Esophagus muscularis mucosa (tissue), 4 donors: Measurements from ENCODE around the gene FSHR. TPM values are rescaled to one million over a fixed set of nuclear protein-coding genes. Genes with fewer than 3 reads are reported as not detected.

Source experiments
- DNase-seq: peaks from one replicate; pipeline ENCODE4 v3.0.0-alpha.2; 2017; ENCODE audit errors: extremely low spot score
- H3K27ac ChIP-seq, 4 donors: fragments of 200-600 bp; sonication (generic); replicated peaks in 1 of 4; 1 replicate in 3 of 4; 2 replicates in 1 of 4; pipeline ENCODE4 v1.5.1; 2016 to 2019; ENCODE audit warnings: mild to moderate bottlenecking in 1 of 4
- H3K27me3 ChIP-seq, 4 donors: fragments of 200-600 bp; sonication (generic); one replicate each; pipeline versions ENCODE4 v1.5.1 to v1.6.0; 2016 to 2019
- H3K36me3 ChIP-seq, 4 donors: fragments of 200-600 bp; sonication (generic); one replicate each; pipeline ENCODE4 v1.5.1; 2016 to 2019
- H3K4me1 ChIP-seq, 4 donors: fragments of 200-600 bp; sonication (generic); one replicate each; pipeline ENCODE4 v1.5.1; 2016 to 2019
- H3K4me3 ChIP-seq, 4 donors: fragments of 200-600 bp; sonication (generic); 1 replicate in 2 of 4; 2 replicates in 2 of 4; pipeline ENCODE4 v1.5.1; 2016 to 2019; ENCODE audit warnings: mild to moderate bottlenecking in 4 of 4, moderate library complexity in 1 of 4
- H3K9me3 ChIP-seq, 4 donors: fragments of 200-600 bp; sonication (generic); 1 replicate in 3 of 4; 2 replicates in 1 of 4; pipeline ENCODE4 v1.5.1; 2016 to 2019
- CTCF ChIP-seq, 3 experiments: fragments of 200-600 bp in 2 of 3; fragments of 450-650 bp in 1 of 3; sonication (generic) in 2 of 3; IDR thresholded peaks; one replicate each; pipeline ENCODE4 v1.5.1; 2017 to 2019; ENCODE audit warnings: antibody characterized with exemption in 3 of 3, mild to moderate bottlenecking in 2 of 3, moderate library complexity in 1 of 3
- EP300 ChIP-seq: sonication (generic); formaldehyde crosslinking; IDR thresholded peaks from one replicate; pipeline ENCODE4 v1.6.1; 2017; ENCODE audit warnings: antibody characterized with exemption
- POLR2A ChIP-seq: fragments of 450-650 bp; IDR thresholded peaks from one replicate; pipeline ENCODE4 v1.6.1; 2017; ENCODE audit warnings: antibody characterized with exemption, moderate library complexity, mild to moderate bottlenecking, low read depth
- POLR2AphosphoS5 ChIP-seq, 2 donors: sonication (generic); formaldehyde crosslinking; IDR thresholded peaks; one replicate each; pipeline ENCODE4 v1.6.1; 2017; ENCODE audit warnings: antibody characterized with exemption in 2 of 2
- WGBS: methylation state at CpG from one replicate; pipeline ENCODE4 v1.1.5; 2018; 5-methylcytosine and 5-hydroxymethylcytosine counted together
- intact Hi-C: fragments of 100-400 bp; cut with DNase I; formaldehyde crosslinking; loops from one replicate; pipeline ENCODE4 v1.15.1; 2023
- total RNA-seq, 4 donors: library from RNA; depleted of rRNA; stranded (reverse); fragments of >200 nt; gene quantifications; one replicate each; pipeline versions ENCODE4 v1.1.0 to v1.2.1, GENCODE V29; 2016

The FSHR gene
- total RNA-seq, 4 donors from 2014 or later, result not detected

GRCh38 chr2:49037197-49037596 lies 117.1 kb downstream of the FSHR start:
- Histone ChIP-seq H3K4me3 (no peak overlapping the region), H3K36me3 (no peaks in the 10 kb centered on the region), H3K9me3 (no peaks in the 10 kb centered on the region), H3K4me1 (no peaks in the 10 kb centered on the region), H3K27ac (no peak overlapping the region), H3K27me3 (no peaks in the 10 kb centered on the region)
- intact Hi-C loops, result no loop called here
- TF ChIP-seq POLR2AphosphoS5 (IDR thresholded peaks at IDR 0.05), result no peak
- no peak for TF ChIP-seq CTCF (IDR thresholded peaks at IDR 0.05)
- no peak for TF ChIP-seq EP300
- no peak for TF ChIP-seq POLR2A
- no peak for DNase-seq

GRCh38 chr2:49035481-49035880 lies 118.8 kb downstream of the FSHR start:
- no peaks in the 10 kb centered on the region for H3K9me3 ChIP-seq
- H3K27me3 ChIP-seq, result no peaks in the 10 kb centered on the region
- TF ChIP-seq CTCF (IDR thresholded peaks at IDR 0.05) (no peak), POLR2A (no peak), POLR2AphosphoS5 (IDR thresholded peaks at IDR 0.05) (no peak), EP300 (no peak)
- WGBS, result 71% methylated on average over 1 of the region's 1 CpG
- no peaks in the 10 kb centered on the region for H3K36me3 ChIP-seq
- H3K27ac ChIP-seq, result no peak overlapping the region
- H3K4me3 ChIP-seq, result no peak overlapping the region
- H3K4me1 ChIP-seq, result no peaks in the 10 kb centered on the region
- intact Hi-C loops, result no loop called here
- no peak for DNase-seq

GRCh38 chr2:49033394-49034185 lies 120.7 kb downstream of the FSHR start:
- peak; percentile 62 for DNase-seq
- Histone ChIP-seq H3K4me3 (no peak overlapping the region), H3K27ac (no peak overlapping the region), H3K4me1 (no peaks in the 10 kb centered on the region), H3K9me3 (no peaks in the 10 kb centered on the region), H3K36me3 (no peaks in the 10 kb centered on the region), H3K27me3 (no peaks in the 10 kb centered on the region)
- intact Hi-C loops, result no loop called here
- 73% methylated on average over 4 of the region's 4 CpGs for WGBS
- TF ChIP-seq POLR2A (no peak), CTCF (IDR thresholded peaks at IDR 0.05) (no peak), EP300 (no peak), POLR2AphosphoS5 (IDR thresholded peaks at IDR 0.05) (no peak)

GRCh38 chr2:49032936-49033335 lies 121.4 kb downstream of the FSHR start:
- TF ChIP-seq POLR2AphosphoS5 (IDR thresholded peaks at IDR 0.05), result no peak
- TF ChIP-seq EP300, result no peak
- TF ChIP-seq POLR2A, result no peak
- TF ChIP-seq CTCF (IDR thresholded peaks at IDR 0.05), result no peak
- no peaks in the 10 kb centered on the region for H3K27me3 ChIP-seq
- no peak overlapping the region for H3K27ac ChIP-seq
- no peak overlapping the region for H3K4me3 ChIP-seq
- no peaks in the 10 kb centered on the region for H3K36me3 ChIP-seq
- DNase-seq, result no peak
- H3K4me1 ChIP-seq, result no peaks in the 10 kb centered on the region
- no peaks in the 10 kb centered on the region for H3K9me3 ChIP-seq
- WGBS, result 64% methylated on average over 1 of the region's 1 CpG
- intact Hi-C loops, result no loop called here

- no peak overlapping the region for H3K27ac ChIP-seq
These were observed 122.2 kb downstream of the FSHR start for GRCh38 chr2:49032126-49032525.

More at GRCh38 chr2:49032126-49032525, 122.2 kb downstream of the FSHR start:
- no peaks in the 10 kb centered on the region for H3K9me3 ChIP-seq
- H3K4me3 ChIP-seq, result no peak overlapping the region
- H3K27me3 ChIP-seq, result no peaks in the 10 kb centered on the region
- intact Hi-C loops, result no loop called here
- H3K4me1 ChIP-seq, result no peaks in the 10 kb centered on the region
- H3K36me3 ChIP-seq, result no peaks in the 10 kb centered on the region
- no peak for TF ChIP-seq POLR2A
- TF ChIP-seq POLR2AphosphoS5 (IDR thresholded peaks at IDR 0.05), result no peak
- TF ChIP-seq EP300, result no peak
- no peak for TF ChIP-seq CTCF (IDR thresholded peaks at IDR 0.05)
- WGBS, result 80% methylated on average over 1 of the region's 1 CpG
- peak; percentile 17 for DNase-seq
